ENCODE measurements around the gene TULP4. TPM values are rescaled to one million over a fixed set of nuclear protein-coding genes. Genes with fewer than 3 reads are reported as not detected.
A peak's percentile ranks its signal among the peaks of the same experiment; 100 is the strongest.

Gene TULP4
- total RNA-seq, 1 donor from 2014 or later = 171 TPM

- TF ChIP-seq, protein P1, sequence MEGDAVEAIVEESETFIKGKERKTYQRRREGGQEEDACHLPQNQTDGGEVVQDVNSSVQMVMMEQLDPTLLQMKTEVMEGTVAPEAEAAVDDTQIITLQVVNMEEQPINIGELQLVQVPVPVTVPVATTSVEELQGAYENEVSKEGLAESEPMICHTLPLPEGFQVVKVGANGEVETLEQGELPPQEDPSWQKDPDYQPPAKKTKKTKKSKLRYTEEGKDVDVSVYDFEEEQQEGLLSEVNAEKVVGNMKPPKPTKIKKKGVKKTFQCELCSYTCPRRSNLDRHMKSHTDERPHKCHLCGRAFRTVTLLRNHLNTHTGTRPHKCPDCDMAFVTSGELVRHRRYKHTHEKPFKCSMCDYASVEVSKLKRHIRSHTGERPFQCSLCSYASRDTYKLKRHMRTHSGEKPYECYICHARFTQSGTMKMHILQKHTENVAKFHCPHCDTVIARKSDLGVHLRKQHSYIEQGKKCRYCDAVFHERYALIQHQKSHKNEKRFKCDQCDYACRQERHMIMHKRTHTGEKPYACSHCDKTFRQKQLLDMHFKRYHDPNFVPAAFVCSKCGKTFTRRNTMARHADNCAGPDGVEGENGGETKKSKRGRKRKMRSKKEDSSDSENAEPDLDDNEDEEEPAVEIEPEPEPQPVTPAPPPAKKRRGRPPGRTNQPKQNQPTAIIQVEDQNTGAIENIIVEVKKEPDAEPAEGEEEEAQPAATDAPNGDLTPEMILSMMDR (IDR thresholded peaks at IDR 0.05; ENCODE audit: unreplicated experiment) = no peak
- no peak overlapping the region for H3K27ac Mint-ChIP-seq
- DNase-seq (ENCODE audit: low spot score, unreplicated experiment) = no peak
- peaks cover 18% of the 10 kb centered on the region for H3K36me3 Mint-ChIP-seq (ENCODE audit: insufficient read depth)
- H3K27me3 Mint-ChIP-seq = no peaks in the 10 kb centered on the region
- H3K4me3 Mint-ChIP-seq (ENCODE audit: low read depth) = no peak overlapping the region
- H3K4me1 Mint-ChIP-seq (ENCODE audit: low read depth) = peaks cover 22% of the 10 kb centered on the region
- H3K9me3 Mint-ChIP-seq (ENCODE audit: low read depth) = no peaks in the 10 kb centered on the region
These were observed 99.7 kb downstream of the TULP4 start for GRCh38 chr6:158411998-158412397.

DNA sequence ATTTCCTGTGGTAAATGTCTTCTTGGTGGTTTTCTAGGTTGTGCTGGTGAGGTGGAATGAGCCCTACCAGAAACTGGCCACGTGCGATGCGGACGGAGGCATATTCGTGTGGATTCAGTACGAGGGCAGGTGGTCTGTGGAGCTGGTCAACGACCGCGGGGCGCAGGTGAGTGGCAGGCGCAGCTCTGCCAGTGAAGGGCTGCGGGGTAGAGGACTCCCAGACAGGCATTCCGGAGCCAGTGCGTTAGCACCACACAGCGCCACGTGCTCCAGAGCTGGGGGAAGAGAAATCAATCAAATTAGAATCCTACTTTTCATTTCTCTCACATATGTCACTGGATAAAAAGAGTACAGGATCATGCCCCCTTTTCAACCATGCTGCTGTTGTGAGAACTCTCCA is 100.8 kb downstream of the TULP4 start:
- peaks cover 22% of the 10 kb centered on the region for H3K36me3 Mint-ChIP-seq (ENCODE audit: insufficient read depth)
- no peaks in the 10 kb centered on the region for H3K9me3 Mint-ChIP-seq (ENCODE audit: low read depth)
- H3K4me1 Mint-ChIP-seq (ENCODE audit: low read depth) = peaks cover 20% of the 10 kb centered on the region
- H3K27ac Mint-ChIP-seq = peak overlapping the region; percentile 26
- DNase-seq (ENCODE audit: low spot score, unreplicated experiment) = no peak
- H3K4me3 Mint-ChIP-seq (ENCODE audit: low read depth) = no peak overlapping the region
- H3K27me3 Mint-ChIP-seq = no peaks in the 10 kb centered on the region
- TF ChIP-seq, protein P1 (IDR thresholded peaks at IDR 0.05; ENCODE audit: unreplicated experiment) = no peak

DNA sequence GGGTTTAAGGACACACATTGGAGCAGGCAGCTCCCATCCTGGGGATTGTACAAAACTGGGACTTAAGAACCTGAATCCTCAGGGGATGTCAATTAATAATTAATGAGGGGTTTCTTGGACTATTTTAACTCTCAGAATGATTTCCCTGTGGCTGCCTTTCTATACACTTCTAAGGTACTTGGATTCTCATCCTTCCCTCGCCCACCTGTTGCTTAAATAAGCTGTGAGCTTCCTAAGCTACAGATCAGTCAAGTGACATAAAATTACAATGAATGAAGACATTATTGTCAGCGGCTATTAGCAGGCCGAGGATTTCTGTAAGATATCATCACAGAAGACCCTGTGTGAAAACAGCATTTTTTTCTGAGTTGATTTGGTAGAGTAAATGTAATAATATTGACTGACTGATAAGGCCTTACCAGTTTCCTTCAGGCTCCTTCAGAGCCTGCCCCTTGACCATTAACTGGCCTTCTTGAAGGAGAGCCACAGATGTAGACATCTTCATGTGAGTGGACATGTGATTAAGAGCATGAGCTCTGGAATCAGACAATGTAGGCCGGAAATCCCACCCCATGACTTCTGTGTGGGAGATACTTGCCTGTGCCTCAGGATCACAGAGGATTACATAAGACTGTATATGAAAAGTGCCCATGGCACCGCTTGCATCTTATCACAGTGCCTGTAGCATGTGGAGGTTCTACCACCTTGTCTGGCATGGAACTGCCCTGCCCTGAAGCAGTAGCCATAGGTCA is 101.7 kb downstream of the TULP4 start:
- Mint-ChIP-seq H3K4me1 (ENCODE audit: low read depth) (peaks cover 14% of the 10 kb centered on the region), H3K4me3 (ENCODE audit: low read depth) (no peak overlapping the region), H3K36me3 (ENCODE audit: insufficient read depth) (peaks cover 26% of the 10 kb centered on the region), H3K27me3 (no peaks in the 10 kb centered on the region), H3K27ac (peak overlapping the region; percentile 24), H3K9me3 (ENCODE audit: low read depth) (no peaks in the 10 kb centered on the region)
- DNase-seq (ENCODE audit: low spot score, unreplicated experiment) = no peak
- TF ChIP-seq, protein P1 (IDR thresholded peaks at IDR 0.05; ENCODE audit: unreplicated experiment) = no peak

DNA sequence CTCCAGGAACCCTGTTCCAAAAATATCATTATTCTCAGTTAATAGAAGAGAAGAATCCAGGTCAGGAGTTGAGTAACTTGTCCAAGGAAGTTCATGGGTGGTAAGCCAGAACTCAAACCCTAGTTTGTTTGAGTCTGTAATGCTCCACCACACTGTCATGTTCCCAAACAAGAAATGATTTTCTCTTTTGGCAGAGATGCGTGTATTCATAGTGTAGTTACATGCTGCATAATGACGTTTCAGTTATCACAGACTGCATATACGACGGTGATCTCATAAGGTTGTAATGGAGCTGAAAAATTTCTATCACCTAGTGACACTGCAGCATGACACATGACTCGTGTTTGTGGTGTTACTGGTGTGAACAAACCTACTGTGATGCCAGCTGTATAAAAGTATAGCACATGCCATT is 102.6 kb downstream of the TULP4 start:
- Mint-ChIP-seq H3K4me3 (ENCODE audit: low read depth) (no peak overlapping the region), H3K27ac (no peak overlapping the region)

DNA sequence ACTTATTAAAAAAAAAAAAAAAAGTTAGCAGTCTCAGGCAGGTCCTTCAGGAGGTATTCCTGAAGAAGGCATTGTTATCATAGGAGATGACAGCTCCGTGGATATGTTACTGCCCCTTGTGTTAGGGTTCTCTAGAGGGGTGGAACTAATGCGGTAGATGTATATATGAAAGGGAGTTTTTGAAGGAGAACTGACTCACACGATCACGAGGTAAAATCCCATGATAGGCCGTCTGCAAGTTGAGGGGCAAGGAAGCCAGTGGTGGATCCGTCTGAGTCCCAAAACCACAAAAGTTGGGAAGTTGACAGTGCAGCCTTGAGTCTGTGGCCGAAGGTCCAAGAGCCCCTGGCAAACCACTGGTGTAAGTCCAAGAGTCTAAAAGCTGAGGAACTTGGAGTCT is 103.4 kb downstream of the TULP4 start:
- no peaks in the 10 kb centered on the region for H3K27me3 Mint-ChIP-seq
- DNase-seq (ENCODE audit: low spot score, unreplicated experiment) = no peak
- H3K27ac Mint-ChIP-seq = no peak overlapping the region
- H3K4me1 Mint-ChIP-seq (ENCODE audit: low read depth) = peaks cover 12% of the 10 kb centered on the region
- H3K36me3 Mint-ChIP-seq (ENCODE audit: insufficient read depth) = peaks cover 33% of the 10 kb centered on the region
- TF ChIP-seq, protein P1 (IDR thresholded peaks at IDR 0.05; ENCODE audit: unreplicated experiment) = no peak
- H3K9me3 Mint-ChIP-seq (ENCODE audit: low read depth) = peaks cover 7% of the 10 kb centered on the region
- no peak overlapping the region for H3K4me3 Mint-ChIP-seq (ENCODE audit: low read depth)

More for the DNA sequence above, 102.6 kb downstream of the TULP4 start:
- Mint-ChIP-seq H3K9me3 (ENCODE audit: low read depth) (peaks cover 6% of the 10 kb centered on the region), H3K36me3 (ENCODE audit: insufficient read depth) (peaks cover 32% of the 10 kb centered on the region), H3K27me3 (no peaks in the 10 kb centered on the region), H3K4me1 (ENCODE audit: low read depth) (peaks cover 12% of the 10 kb centered on the region)
- TF ChIP-seq, protein P1 (IDR thresholded peaks at IDR 0.05; ENCODE audit: unreplicated experiment) = no peak
- no peak for DNase-seq (ENCODE audit: low spot score, unreplicated experiment)
